GM23338 (cell line): Measurements from ENCODE around the gene ATF6. TPM values are rescaled to one million over a fixed set of nuclear protein-coding genes. Genes with fewer than 3 reads are reported as not detected.

Experiments used
- NANOG ChIP-seq: IDR thresholded peaks from 2 replicates; pipeline ENCODE4 v1.6.1; 2016; ENCODE audit warnings: antibody characterized with exemption, borderline replicate concordance
- REST ChIP-seq: IDR thresholded peaks from one replicate; pipeline ENCODE4 v1.6.1; 2018; ENCODE audit warnings: antibody characterized with exemption; ENCODE audit not compliant: unreplicated experiment
- ZNF331 ChIP-seq: fragments of 250-450 bp; sonication (Bioruptor Pico); IDR thresholded peaks from 2 replicates; pipeline ENCODE4 v1.5.0; 2020; ENCODE audit warnings: low read depth, mild to moderate bottlenecking, moderate library complexity
- polyA plus RNA-seq: library from polyadenylated mRNA; unstranded; fragments of >200 nt; fragmentation: Nextera tagmentation; extraction: Ambion mirVana; gene quantifications from 2 replicates; pipeline ENCODE4 v1.2.1, GENCODE V29; 2016
- total RNA-seq: library from RNA; depleted of rRNA; stranded (reverse); fragments of >200 nt; shearing (Covaris generic); gene quantifications from 2 replicates; pipeline ENCODE4 v1.2.3, GENCODE V29; 2014
- TF ChIP-seq, protein P1 (sequence below): fragments of 250-450 bp; sonication (Bioruptor Pico); IDR thresholded peaks from 2 replicates; pipeline ENCODE4 v1.5.0; 2020; ENCODE audit warnings: mild to moderate bottlenecking, moderate library complexity

Gene ATF6
- total and polyA plus RNA-seq, 2 experiments from 2014 or later = 5.0 to 13.5 TPM

GRCh38 chr1:161727256-161727924 is 38.7 kb upstream of the ATF6 start (continued):
- TF ChIP-seq REST (no peak), ZNF331 (CRISPR knock-in tag) (no peak), NANOG (no peak)
- TF ChIP-seq, protein P1, sequence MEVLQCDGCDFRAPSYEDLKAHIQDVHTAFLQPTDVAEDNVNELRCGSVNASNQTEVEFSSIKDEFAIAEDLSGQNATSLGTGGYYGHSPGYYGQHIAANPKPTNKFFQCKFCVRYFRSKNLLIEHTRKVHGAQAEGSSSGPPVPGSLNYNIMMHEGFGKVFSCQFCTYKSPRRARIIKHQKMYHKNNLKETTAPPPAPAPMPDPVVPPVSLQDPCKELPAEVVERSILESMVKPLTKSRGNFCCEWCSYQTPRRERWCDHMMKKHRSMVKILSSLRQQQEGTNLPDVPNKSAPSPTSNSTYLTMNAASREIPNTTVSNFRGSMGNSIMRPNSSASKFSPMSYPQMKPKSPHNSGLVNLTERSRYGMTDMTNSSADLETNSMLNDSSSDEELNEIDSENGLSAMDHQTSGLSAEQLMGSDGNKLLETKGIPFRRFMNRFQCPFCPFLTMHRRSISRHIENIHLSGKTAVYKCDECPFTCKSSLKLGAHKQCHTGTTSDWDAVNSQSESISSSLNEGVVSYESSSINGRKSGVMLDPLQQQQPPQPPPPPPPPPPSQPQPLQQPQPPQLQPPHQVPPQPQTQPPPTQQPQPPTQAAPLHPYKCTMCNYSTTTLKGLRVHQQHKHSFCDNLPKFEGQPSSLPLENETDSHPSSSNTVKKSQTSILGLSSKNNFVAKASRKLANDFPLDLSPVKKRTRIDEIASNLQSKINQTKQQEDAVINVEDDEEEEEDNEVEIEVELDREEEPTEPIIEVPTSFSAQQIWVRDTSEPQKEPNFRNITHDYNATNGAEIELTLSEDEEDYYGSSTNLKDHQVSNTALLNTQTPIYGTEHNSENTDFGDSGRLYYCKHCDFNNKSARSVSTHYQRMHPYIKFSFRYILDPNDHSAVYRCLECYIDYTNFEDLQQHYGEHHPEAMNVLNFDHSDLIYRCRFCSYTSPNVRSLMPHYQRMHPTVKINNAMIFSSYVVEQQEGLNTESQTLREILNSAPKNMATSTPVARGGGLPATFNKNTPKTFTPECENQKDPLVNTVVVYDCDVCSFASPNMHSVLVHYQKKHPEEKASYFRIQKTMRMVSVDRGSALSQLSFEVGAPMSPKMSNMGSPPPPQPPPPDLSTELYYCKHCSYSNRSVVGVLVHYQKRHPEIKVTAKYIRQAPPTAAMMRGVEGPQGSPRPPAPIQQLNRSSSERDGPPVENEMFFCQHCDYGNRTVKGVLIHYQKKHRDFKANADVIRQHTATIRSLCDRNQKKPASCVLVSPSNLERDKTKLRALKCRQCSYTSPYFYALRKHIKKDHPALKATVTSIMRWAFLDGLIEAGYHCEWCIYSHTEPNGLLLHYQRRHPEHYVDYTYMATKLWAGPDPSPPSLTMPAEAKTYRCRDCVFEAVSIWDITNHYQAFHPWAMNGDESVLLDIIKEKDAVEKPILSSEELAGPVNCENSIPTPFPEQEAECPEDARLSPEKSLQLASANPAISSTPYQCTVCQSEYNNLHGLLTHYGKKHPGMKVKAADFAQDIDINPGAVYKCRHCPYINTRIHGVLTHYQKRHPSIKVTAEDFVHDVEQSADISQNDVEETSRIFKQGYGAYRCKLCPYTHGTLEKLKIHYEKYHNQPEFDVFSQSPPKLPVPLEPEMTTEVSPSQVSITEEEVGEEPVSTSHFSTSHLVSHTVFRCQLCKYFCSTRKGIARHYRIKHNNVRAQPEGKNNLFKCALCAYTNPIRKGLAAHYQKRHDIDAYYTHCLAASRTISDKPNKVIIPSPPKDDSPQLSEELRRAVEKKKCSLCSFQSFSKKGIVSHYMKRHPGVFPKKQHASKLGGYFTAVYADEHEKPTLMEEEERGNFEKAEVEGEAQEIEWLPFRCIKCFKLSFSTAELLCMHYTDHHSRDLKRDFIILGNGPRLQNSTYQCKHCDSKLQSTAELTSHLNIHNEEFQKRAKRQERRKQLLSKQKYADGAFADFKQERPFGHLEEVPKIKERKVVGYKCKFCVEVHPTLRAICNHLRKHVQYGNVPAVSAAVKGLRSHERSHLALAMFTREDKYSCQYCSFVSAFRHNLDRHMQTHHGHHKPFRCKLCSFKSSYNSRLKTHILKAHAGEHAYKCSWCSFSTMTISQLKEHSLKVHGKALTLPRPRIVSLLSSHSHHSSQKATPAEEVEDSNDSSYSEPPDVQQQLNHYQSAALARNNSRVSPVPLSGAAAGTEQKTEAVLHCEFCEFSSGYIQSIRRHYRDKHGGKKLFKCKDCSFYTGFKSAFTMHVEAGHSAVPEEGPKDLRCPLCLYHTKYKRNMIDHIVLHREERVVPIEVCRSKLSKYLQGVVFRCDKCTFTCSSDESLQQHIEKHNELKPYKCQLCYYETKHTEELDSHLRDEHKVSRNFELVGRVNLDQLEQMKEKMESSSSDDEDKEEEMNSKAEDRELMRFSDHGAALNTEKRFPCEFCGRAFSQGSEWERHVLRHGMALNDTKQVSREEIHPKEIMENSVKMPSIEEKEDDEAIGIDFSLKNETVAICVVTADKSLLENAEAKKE = no peak
